ENCODE measurements around the gene PGAM2.

- TF ChIP-seq ZNF580 (CRISPR knock-in tag; IDR thresholded peaks at IDR 0.05; ENCODE audit: borderline replicate concordance, low read depth): no peak
- no peak for TF ChIP-seq CTCF (CRISPR knock-in tag; IDR thresholded peaks at IDR 0.05)
- TF ChIP-seq JUN (CRISPR knock-in tag; IDR thresholded peaks at IDR 0.05): no peak
- TF ChIP-seq ZNF343 (CRISPR knock-in tag; IDR thresholded peaks at IDR 0.05): no peak
Observed at GRCh38 chr7:44105832-44106231, 40.5 kb upstream of the PGAM2 start.

Measured in HepG2 (cell line).